Testis (tissue), 2 donors: Measurements from ENCODE around the gene JPH2.

ENCODE experiments used
- POLR2A ChIP-seq: fragments of 450-650 bp; IDR thresholded peaks from one replicate; pipeline ENCODE4 v1.6.1; 2017; ENCODE audit warnings: antibody characterized with exemption, mild to moderate bottlenecking, moderate library complexity
- TF ChIP-seq, protein P1 (sequence below), 3 experiments: fragments of 450-650 bp in 2 of 3; fragments of 200-600 bp in 1 of 3; sonication (generic) in 1 of 3; IDR thresholded peaks; one replicate each; pipeline ENCODE4 v1.5.1; 2016 to 2019; ENCODE audit warnings: antibody characterized with exemption in 3 of 3, mild to moderate bottlenecking in 2 of 3, moderate library complexity in 1 of 3

DNA sequence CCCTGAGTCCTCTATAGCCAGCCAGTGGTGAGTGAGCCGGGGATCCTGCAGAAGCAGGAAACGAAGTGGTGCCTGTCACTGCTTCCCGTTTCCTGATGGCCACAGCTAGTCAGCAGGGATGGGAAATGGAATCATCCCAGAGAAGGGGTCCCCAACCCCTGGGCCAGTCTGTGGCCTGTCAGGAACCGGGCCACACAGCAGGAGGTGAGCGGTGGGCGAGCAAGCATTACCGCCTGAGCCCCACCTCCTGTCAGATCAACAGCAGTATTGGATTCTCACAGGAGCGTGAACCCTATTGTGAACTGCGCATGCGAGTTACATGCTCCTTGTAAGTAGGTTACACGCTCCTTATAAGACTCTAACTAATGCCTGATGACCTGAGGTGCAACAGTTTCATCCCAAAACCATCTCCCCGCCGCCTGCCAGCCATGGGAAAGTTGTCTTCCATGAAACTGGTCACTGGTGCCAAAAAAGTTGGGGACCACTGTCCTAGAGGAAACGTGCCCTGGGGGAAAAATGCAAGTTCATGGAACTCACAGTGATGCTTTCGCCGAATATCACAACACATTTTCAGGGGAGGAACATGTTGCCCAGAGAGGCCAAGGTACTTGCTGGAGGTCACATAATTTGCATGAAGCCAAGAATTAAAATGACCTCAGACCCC, 113.8 kb downstream of the JPH2 start:
- TF ChIP-seq, protein P1, sequence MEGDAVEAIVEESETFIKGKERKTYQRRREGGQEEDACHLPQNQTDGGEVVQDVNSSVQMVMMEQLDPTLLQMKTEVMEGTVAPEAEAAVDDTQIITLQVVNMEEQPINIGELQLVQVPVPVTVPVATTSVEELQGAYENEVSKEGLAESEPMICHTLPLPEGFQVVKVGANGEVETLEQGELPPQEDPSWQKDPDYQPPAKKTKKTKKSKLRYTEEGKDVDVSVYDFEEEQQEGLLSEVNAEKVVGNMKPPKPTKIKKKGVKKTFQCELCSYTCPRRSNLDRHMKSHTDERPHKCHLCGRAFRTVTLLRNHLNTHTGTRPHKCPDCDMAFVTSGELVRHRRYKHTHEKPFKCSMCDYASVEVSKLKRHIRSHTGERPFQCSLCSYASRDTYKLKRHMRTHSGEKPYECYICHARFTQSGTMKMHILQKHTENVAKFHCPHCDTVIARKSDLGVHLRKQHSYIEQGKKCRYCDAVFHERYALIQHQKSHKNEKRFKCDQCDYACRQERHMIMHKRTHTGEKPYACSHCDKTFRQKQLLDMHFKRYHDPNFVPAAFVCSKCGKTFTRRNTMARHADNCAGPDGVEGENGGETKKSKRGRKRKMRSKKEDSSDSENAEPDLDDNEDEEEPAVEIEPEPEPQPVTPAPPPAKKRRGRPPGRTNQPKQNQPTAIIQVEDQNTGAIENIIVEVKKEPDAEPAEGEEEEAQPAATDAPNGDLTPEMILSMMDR (IDR thresholded peaks at IDR 0.05) = no peak
- no peak for TF ChIP-seq POLR2A
